Measurements from ENCODE around the gene SERHL2.
"Not testable (repeated sequence)": the region's sequence is repeated elsewhere in the genome, so short reads cannot be mapped to it uniquely, and the experiment has no call there.

The SERHL2 gene

GRCh38 chr22:42564699-42565098 is 10.9 kb downstream of the SERHL2 start:
- DNase-seq (ENCODE audit: insufficient read length) (no peak), FAIRE-seq (no peak)
- TF ChIP-seq POLR2AphosphoS5 (IDR thresholded peaks at IDR 0.05; ENCODE audit: low read depth, low read length) (no peak), POLR2A (IDR thresholded peaks at IDR 0.05; ENCODE audit: low read depth, low read length) (no peak)

GRCh38 chr22:42565956-42566355 is 12.2 kb downstream of the SERHL2 start:
- TF ChIP-seq POLR2AphosphoS5 (IDR thresholded peaks at IDR 0.05; ENCODE audit: low read depth, low read length) (no peak), POLR2A (IDR thresholded peaks at IDR 0.05; ENCODE audit: low read depth, low read length) (no peak), TAF1 (IDR thresholded peaks at IDR 0.05; ENCODE audit: borderline replicate concordance, low read depth, low read length) (no peak)
- FAIRE-seq (no peak), DNase-seq (ENCODE audit: insufficient read length) (no peak)

- FAIRE-seq; DNase-seq (ENCODE audit: insufficient read length): not testable (repeated sequence)
Measured at GRCh38 chr22:42567950-42568349, 14.2 kb downstream of the SERHL2 start.

- peak; percentile 70 for TF ChIP-seq POLR2AphosphoS5 (IDR thresholded peaks at IDR 0.05; ENCODE audit: low read depth, low read length)
Measured at GRCh38 chr22:42570580-42570979, 16.8 kb downstream of the SERHL2 start.

GRCh38 chr22:42571068-42571467 is 17.3 kb downstream of the SERHL2 start:
- FAIRE-seq; DNase-seq (ENCODE audit: insufficient read length): not testable (repeated sequence)

More at GRCh38 chr22:42570580-42570979, 16.8 kb downstream of the SERHL2 start:
- not testable (repeated sequence) for FAIRE-seq; DNase-seq (ENCODE audit: insufficient read length)

- not testable (repeated sequence) for DNase-seq (ENCODE audit: insufficient read length); FAIRE-seq
Measured at GRCh38 chr22:42574046-42574445, 20.3 kb downstream of the SERHL2 start.

- DNase-seq (ENCODE audit: insufficient read length); FAIRE-seq: not testable (repeated sequence)
Measured at GRCh38 chr22:42574468-42574867, 20.7 kb downstream of the SERHL2 start.

GRCh38 chr22:42575996-42576574 is 22.3 kb downstream of the SERHL2 start:
- not testable (repeated sequence) for FAIRE-seq

GRCh38 chr22:42577141-42577540 is 23.4 kb downstream of the SERHL2 start:
- not testable (repeated sequence) for FAIRE-seq; DNase-seq (ENCODE audit: insufficient read length)

More at GRCh38 chr22:42575996-42576574, 22.3 kb downstream of the SERHL2 start:
- not testable (repeated sequence) for DNase-seq (ENCODE audit: insufficient read length)

- TF ChIP-seq POLR2AphosphoS5 (IDR thresholded peaks at IDR 0.05; ENCODE audit: low read depth, low read length) (0 out of 2 replicates have a peak, but pooled peaks have one; percentile 9), POLR2A (IDR thresholded peaks at IDR 0.05; ENCODE audit: low read depth, low read length) (0 out of 2 replicates have a peak, but pooled peaks have one; percentile 28), TAF1 (IDR thresholded peaks at IDR 0.05; ENCODE audit: borderline replicate concordance, low read depth, low read length) (no peak)
- FAIRE-seq: no peak
- DNase-seq (ENCODE audit: insufficient read length): no peak
Measured at GRCh38 chr22:42577623-42578240, 24.0 kb downstream of the SERHL2 start.

GRCh38 chr22:42580040-42580439 is 26.3 kb downstream of the SERHL2 start:
- not testable (repeated sequence) for DNase-seq (ENCODE audit: insufficient read length); FAIRE-seq

GRCh38 chr22:42581194-42581761 is 27.5 kb downstream of the SERHL2 start:
- FAIRE-seq: peak; percentile 100
- peak; percentile 9; the same call in 1 of the 2 replicates for TF ChIP-seq POLR2A (IDR thresholded peaks at IDR 0.05; ENCODE audit: low read depth, low read length)
- not testable (repeated sequence) for DNase-seq (ENCODE audit: insufficient read length)

- FAIRE-seq: peak; percentile 94
- TF ChIP-seq TAF1 (IDR thresholded peaks at IDR 0.05; ENCODE audit: borderline replicate concordance, low read depth, low read length) (peak; percentile 53; the same call in 1 of the 2 replicates), POLR2A (IDR thresholded peaks at IDR 0.05; ENCODE audit: low read depth, low read length) (peak; percentile 85), POLR2AphosphoS5 (IDR thresholded peaks at IDR 0.05; ENCODE audit: low read depth, low read length) (peak; percentile 83)
- DNase-seq (ENCODE audit: insufficient read length): peak; percentile 77
Measured at GRCh38 chr22:42581762-42582716, 28.3 kb downstream of the SERHL2 start.
